CD14-positive monocyte (primary cell): ENCODE data around the gene TMEM117. TPM values are rescaled to one million over a fixed set of nuclear protein-coding genes. Genes with fewer than 3 reads are reported as not detected.

Experiments
- DNase-seq, 3 donors: peaks; one replicate each; pipeline ENCODE4 v3.0.0-alpha.2; 2011 to 2022
- H2AFZ ChIP-seq: 2 replicates; pipeline ENCODE4 v1.6.0; 2012; ENCODE audit warnings: mild to moderate bottlenecking, low read depth, low read length, inconsistent platforms; ENCODE audit not compliant: insufficient read depth, poor library complexity, severe bottlenecking
- H3K27ac ChIP-seq, 2 donors: 1 replicate in 1 of 2; 2 replicates in 1 of 2; pipeline ENCODE4 v1.5.1; 2012 to 2013; ENCODE audit warnings: low read length in 2 of 2, control low read depth in 1 of 2, inconsistent platforms in 1 of 2, low read depth in 1 of 2, mild to moderate bottlenecking in 1 of 2
- H3K27me3 ChIP-seq, 2 donors: one replicate each; pipeline versions ENCODE4 v1.6.0 to v1.6.1; 2011 to 2013; ENCODE audit warnings: low read length in 2 of 2; ENCODE audit not compliant: control insufficient read depth in 2 of 2, insufficient read depth in 2 of 2
- H3K36me3 ChIP-seq, 2 donors: replicated peaks in 1 of 2; 1 replicate in 1 of 2; 2 replicates in 1 of 2; pipeline versions ENCODE4 v1.5.1 to v1.6.1; 2012 to 2013; ENCODE audit warnings: low read length in 2 of 2, control low read depth in 1 of 2, inconsistent platforms in 1 of 2, mild to moderate bottlenecking in 1 of 2; ENCODE audit not compliant: insufficient read depth in 2 of 2, control insufficient read depth in 1 of 2
- H3K4me1 ChIP-seq, 2 donors: 1 replicate in 1 of 2; 2 replicates in 1 of 2; pipeline versions ENCODE4 v1.5.1 to v1.6.1; 2012 to 2013; ENCODE audit warnings: low read length in 2 of 2, control low read depth in 1 of 2, inconsistent platforms in 1 of 2, mild to moderate bottlenecking in 1 of 2, moderate library complexity in 1 of 2; ENCODE audit not compliant: insufficient read depth in 2 of 2, control insufficient read depth in 1 of 2
- H3K4me2 ChIP-seq: replicated peaks from 2 replicates; pipeline ENCODE3; 2012; ENCODE audit warnings: low read length, moderate library complexity, mild to moderate bottlenecking; ENCODE audit not compliant: poor library complexity, severe bottlenecking; ENCODE audit errors: extremely low read depth
- H3K4me3 ChIP-seq, 3 experiments: fragments of 200-600 bp in 1 of 3; sonication (generic) in 1 of 3; replicated peaks in 1 of 3; 1 replicate in 2 of 3; 2 replicates in 1 of 3; pipeline ENCODE4 v1.5.1; 2011 to 2013; ENCODE audit warnings: low read length in 3 of 3, mild to moderate bottlenecking in 3 of 3, control low read depth in 2 of 3, low read depth in 2 of 3, inconsistent platforms in 1 of 3, moderate library complexity in 1 of 3
- H3K79me2 ChIP-seq: 2 replicates; pipeline ENCODE4 v1.6.0; 2012; ENCODE audit warnings: mild to moderate bottlenecking, control low read depth, inconsistent platforms, low read length, moderate library complexity; ENCODE audit not compliant: insufficient read depth
- H3K9ac ChIP-seq: 2 replicates; pipeline ENCODE4 v1.6.0; 2017; ENCODE audit warnings: low read length, mild to moderate bottlenecking; ENCODE audit not compliant: insufficient read depth, poor library complexity, severe bottlenecking
- H3K9me3 ChIP-seq, 2 donors: replicated peaks in 1 of 2; 1 replicate in 1 of 2; 2 replicates in 1 of 2; pipeline versions ENCODE4 v1.5.1 to v1.6.1; 2012 to 2013; ENCODE audit warnings: low read length in 2 of 2, control low read depth in 1 of 2; ENCODE audit not compliant: control insufficient read depth in 1 of 2, insufficient read depth in 1 of 2
- H4K20me1 ChIP-seq: 2 replicates; pipeline ENCODE4 v1.6.0; 2012; ENCODE audit warnings: mild to moderate bottlenecking, low read length, control low read depth, moderate library complexity; ENCODE audit not compliant: insufficient read depth
- H3K27ac Mint-ChIP-seq, 7 donors: one replicate each; pipeline ENCODE4 v1.8.0; 2020; ENCODE audit warnings: mild to moderate bottlenecking in 7 of 7, mixed read lengths in 7 of 7, moderate library complexity in 6 of 7, inconsistent platforms in 2 of 7
- H3K27me3 Mint-ChIP-seq, 3 donors: one replicate each; pipeline ENCODE4 v1.8.0; 2021 to 2022; ENCODE audit warnings: low read depth in 3 of 3, mild to moderate bottlenecking in 3 of 3, mixed read lengths in 3 of 3, moderate library complexity in 3 of 3, inconsistent platforms in 1 of 3
- H3K36me3 Mint-ChIP-seq, 2 donors: one replicate each; pipeline ENCODE4 v1.8.0; 2020; ENCODE audit warnings: mixed read lengths in 2 of 2, inconsistent platforms in 1 of 2, mild to moderate bottlenecking in 1 of 2
- H3K4me1 Mint-ChIP-seq: one replicate; pipeline ENCODE4 v1.8.0; 2020; ENCODE audit warnings: mild to moderate bottlenecking, mixed read lengths
- H3K4me3 Mint-ChIP-seq, 2 donors: one replicate each; pipeline ENCODE4 v1.8.0; 2020; ENCODE audit warnings: mild to moderate bottlenecking in 2 of 2, mixed read lengths in 2 of 2, moderate library complexity in 1 of 2
- H3K9me3 Mint-ChIP-seq, 7 donors: one replicate each; pipeline ENCODE4 v1.8.0; 2020 to 2022; ENCODE audit warnings: mixed read lengths in 7 of 7, mild to moderate bottlenecking in 6 of 7, moderate library complexity in 6 of 7, inconsistent platforms in 2 of 7
- CTCF ChIP-seq: fragments of 200-600 bp; IDR thresholded peaks from one replicate; pipeline ENCODE4 v1.8.0; 2022; ENCODE audit warnings: antibody characterized with exemption, mild to moderate bottlenecking
- WGBS: methylation state at CpG from one replicate; pipeline ENCODE4 v1.1.5; 2013; ENCODE audit warnings: missing lambda C conversion rate; ENCODE audit not compliant: insufficient coverage; 5-methylcytosine and 5-hydroxymethylcytosine counted together
- intact Hi-C, 2 donors: fragments of 100-400 bp; cut with micrococcal nuclease; formaldehyde crosslinking; loops; one replicate each; pipeline versions ENCODE4 v1.15.0 to v1.15.1; 2023
- polyA plus RNA-seq, 3 donors: library from polyadenylated mRNA; depleted of rRNA in 1 of 3; unstranded in 2 of 3; stranded (reverse) in 1 of 3; fragments of 300-500 nt in 2 of 3; fragments of >200 nt in 1 of 3; fragmentation: Illumina TruSeq in 2 of 3; gene quantifications; 1 replicate in 2 of 3; 2 replicates in 1 of 3; pipeline ENCODE4 v1.2.3, GENCODE V29; 2012 to 2021

TMEM117 gene
- polyA plus RNA-seq, 3 donors: 0.11 to 0.42 TPM; not detected in 1

GRCh38 chr12:43812926-43813325, 23.0 kb upstream of the TMEM117 start:
- no peaks in the 10 kb centered on the region for H3K79me2 ChIP-seq
- H2AFZ ChIP-seq: no peak overlapping the region
- H3K4me1 Mint-ChIP-seq: peaks cover under 1% of the 10 kb centered on the region
- no peak overlapping the region for H3K4me3 Mint-ChIP-seq
- intact Hi-C loops: no loop called here
- no peak overlapping the region for H3K9ac ChIP-seq
- H3K27me3 Mint-ChIP-seq: peaks cover 15 to 30% (median 24%) of the 10 kb centered on the region in 3 donors
- peaks cover 8 to 10% of the 10 kb centered on the region in 2 donors for H3K27me3 ChIP-seq
- no peaks in the 10 kb centered on the region for H4K20me1 ChIP-seq
- no peaks in the 10 kb centered on the region for H3K9me3 ChIP-seq
- 100% methylated on average over 1 of the region's 4 CpGs for WGBS
- peaks cover 0 to 3% (median 0%) of the 10 kb centered on the region in 7 donors for H3K9me3 Mint-ChIP-seq
- no peak overlapping the region for H3K27ac Mint-ChIP-seq
- no peaks in the 10 kb centered on the region for H3K36me3 ChIP-seq
- H3K4me1 ChIP-seq: peaks cover 0 to 1% of the 10 kb centered on the region in 2 donors
- no peak overlapping the region for H3K4me2 ChIP-seq
- TF ChIP-seq CTCF: no peak
- H3K4me3 ChIP-seq: no peak overlapping the region
- no peak overlapping the region for H3K27ac ChIP-seq
- no peaks in the 10 kb centered on the region for H3K36me3 Mint-ChIP-seq
- DNase-seq: no peak

GRCh38 chr12:43815416-43815815, 20.5 kb upstream of the TMEM117 start:
- Histone ChIP-seq H3K9ac (no peak overlapping the region), H3K79me2 (no peaks in the 10 kb centered on the region), H4K20me1 (no peaks in the 10 kb centered on the region), H3K9me3 (no peaks in the 10 kb centered on the region), H3K4me2 (no peak overlapping the region), H3K4me3 (no peak overlapping the region), H3K27me3 (peaks cover 5 to 9% of the 10 kb centered on the region in 2 donors), H3K36me3 (no peaks in the 10 kb centered on the region), H3K4me1 (no peaks in the 10 kb centered on the region), H2AFZ (no peak overlapping the region), H3K27ac (no peak overlapping the region)
- peaks cover 0 to 5% (median 1%) of the 10 kb centered on the region in 7 donors for H3K9me3 Mint-ChIP-seq
- no peak overlapping the region for H3K4me3 Mint-ChIP-seq
- H3K36me3 Mint-ChIP-seq: no peaks in the 10 kb centered on the region
- peaks cover 13 to 28% (median 26%) of the 10 kb centered on the region in 3 donors for H3K27me3 Mint-ChIP-seq
- TF ChIP-seq CTCF: no peak
- H3K27ac Mint-ChIP-seq: no peak overlapping the region
- 100% methylated on average over 1 of the region's 3 CpGs for WGBS
- intact Hi-C loops: no loop called here
- no peaks in the 10 kb centered on the region for H3K4me1 Mint-ChIP-seq
- no peak for DNase-seq
